NOMO-1 (cell line): ENCODE measurements around the gene APMAP.

Experiments used
- DNase-seq, 2 experiments: peaks; one replicate each; lab custom pipeline; 2025; ENCODE audit not compliant: unreplicated experiment in 2 of 2; lab: John Stamatoyannopoulos, UW

Gene APMAP, protein sequence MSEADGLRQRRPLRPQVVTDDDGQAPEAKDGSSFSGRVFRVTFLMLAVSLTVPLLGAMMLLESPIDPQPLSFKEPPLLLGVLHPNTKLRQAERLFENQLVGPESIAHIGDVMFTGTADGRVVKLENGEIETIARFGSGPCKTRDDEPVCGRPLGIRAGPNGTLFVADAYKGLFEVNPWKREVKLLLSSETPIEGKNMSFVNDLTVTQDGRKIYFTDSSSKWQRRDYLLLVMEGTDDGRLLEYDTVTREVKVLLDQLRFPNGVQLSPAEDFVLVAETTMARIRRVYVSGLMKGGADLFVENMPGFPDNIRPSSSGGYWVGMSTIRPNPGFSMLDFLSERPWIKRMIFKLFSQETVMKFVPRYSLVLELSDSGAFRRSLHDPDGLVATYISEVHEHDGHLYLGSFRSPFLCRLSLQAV

DNA sequence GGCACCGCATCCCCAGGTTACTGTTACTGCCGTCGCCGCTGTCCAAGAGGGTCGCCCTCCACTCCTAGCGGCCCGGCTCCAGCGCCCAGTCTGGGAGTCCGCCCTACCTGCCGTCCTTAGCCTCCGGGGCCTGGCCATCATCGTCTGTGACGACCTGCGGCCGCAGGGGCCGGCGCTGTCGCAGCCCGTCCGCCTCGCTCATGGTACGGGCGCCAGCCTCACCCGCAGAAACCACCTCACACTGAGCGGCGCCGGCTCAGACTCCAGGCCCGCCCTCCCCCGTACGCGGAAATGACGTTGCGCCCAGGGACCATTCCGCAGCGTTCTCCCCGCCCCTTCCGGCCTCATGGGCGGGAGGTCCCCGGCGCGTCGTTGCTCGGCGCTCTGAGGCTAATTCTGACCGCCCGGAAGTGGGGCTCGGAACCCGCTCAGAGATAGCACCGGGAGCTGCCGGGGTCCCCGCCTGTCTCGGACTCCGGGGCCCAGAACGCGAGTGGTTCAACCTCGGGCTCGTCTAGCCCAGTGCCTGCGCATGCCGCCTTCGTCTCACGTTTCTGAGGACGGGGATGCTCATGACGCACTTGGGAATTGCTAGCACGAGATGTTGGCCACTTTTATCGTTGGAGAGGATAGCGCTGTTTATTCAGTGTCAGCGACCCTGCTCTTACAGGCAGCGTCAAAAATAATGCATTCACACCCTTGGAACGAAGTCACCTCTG is at the start of gene APMAP:
APMAP (minus strand) TSS at position 265 of the 719 bp plus-strand sequence; CDS start at position 202, 63 bp downstream.
- peak; percentile 80 to 95 for DNase-seq

DNA sequence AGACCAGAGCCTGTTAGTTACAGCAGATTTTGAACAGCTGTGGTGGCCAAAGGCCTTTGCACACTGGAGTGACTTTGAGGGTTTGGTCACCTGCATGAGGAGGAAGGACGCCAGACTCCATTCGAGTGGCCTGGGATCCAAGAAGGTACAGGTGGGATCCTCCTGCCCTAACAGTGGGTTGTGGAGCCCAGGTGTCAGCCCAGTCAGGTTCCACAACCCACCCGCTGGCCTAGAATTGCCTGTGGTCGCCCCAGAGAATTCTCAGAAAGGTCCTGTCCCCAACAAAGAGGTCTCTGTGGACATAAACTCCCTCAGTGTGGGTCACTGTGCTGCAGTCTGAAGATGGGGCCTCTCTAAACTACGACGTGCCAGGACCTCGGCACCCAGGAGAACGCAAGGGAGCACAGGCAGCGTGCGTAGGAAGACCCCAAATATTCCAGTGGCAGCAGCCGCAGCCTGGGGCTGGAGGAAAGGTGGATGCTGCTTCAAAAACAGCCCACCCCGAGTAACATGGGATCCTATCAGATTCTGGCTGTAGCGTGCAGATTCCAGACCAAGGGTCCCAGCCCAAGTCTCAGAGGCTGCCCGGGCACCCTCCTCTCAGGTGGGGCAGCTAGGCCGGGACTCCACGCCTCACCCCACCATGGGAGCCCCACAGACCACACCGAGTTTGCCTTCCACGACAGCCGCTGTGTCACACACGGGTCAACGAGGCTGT is 49.4 kb upstream of the APMAP start:
- no peak for DNase-seq

DNA sequence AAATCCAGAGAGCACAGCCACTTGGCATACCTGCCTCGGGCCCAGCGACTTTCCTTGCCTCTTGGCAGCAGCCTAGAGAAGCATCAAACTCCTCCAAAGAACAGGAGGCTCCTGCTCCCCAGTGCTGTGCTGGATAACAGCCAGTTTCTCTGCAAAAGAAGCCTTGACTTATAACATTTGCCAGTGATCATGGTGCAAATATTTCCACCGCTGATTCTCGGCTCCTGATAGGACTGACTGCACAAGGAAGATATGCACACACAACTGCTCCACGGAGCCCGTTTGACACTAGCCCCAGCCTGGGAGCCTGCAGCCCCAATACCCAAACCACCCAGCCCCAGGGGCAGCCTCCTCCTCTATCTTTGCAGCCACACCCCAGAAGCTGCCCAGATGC is 47.9 kb upstream of the APMAP start:
- DNase-seq = no peak

DNA sequence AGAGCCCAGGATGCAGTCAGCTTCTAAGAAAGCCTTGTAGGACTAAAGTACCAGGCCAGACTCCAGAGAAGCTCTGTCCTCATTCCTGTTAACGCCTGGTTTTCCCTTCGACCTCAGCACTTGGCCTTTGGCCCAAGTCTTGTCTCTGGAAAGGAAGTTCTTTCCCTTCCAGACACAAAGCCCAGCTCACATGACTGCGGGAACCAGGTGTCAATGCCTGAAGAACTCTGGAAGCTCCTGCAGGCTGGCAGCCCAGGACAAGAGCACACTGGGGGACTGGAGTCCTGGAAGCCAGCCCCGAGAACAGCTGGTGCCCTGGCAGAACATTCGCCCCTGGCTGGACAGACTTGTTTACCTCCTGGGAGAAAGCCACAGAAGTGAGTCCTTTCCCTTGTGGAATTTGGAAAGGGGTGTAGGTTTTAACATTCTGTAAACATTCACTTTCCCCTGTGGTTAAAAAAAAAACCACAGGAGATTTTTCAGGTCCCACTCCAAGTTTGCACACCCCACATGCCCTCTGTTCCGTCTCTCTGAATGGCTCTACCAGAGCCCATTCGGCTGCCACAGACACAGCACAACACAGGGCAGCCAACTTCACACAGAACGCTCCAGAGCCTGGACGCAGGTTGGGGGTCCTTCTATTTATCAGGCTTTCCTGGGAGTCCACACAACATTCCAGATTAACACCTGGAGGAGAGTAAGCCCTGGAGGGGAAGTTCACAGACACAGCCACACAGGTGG is 47.3 kb upstream of the APMAP start:
- DNase-seq = no peak

DNA sequence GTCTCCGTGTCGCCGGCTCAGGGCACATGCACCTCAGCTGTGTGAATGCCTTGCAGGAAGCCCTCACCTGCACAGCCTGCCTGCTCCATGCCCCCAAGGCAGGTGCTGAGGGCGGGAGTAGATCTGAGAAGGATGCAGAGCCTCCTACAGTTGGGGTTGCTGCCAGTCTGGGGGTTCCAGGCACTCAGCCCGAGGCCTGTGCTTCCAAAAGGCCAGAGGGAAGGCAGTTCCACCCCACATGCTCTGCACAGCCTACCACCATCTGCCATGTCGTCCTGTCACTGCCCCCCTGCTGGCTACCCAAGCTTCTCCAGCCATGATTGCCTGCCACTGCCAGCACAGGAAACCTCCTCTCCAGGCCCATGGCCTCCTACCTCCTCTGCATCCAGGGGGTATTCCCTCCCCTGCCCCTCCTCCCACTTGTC is 46.1 kb upstream of the APMAP start:
- DNase-seq = no peak

DNA sequence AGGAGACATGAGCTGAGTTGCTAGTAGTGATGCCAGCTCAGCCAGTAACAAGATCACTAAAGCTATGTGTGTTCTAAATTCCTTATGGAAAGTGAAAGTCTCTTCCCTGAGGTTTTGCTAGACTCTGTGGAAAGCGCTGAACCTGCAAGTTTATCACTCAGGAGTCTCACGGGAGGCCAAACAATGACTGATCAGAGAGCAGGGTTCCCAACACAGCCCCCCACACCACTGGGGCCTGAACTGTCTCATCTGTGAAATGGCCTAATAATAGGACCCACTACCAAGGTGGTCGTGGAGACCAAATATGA is 45.5 kb upstream of the APMAP start:
- DNase-seq = no peak

DNA sequence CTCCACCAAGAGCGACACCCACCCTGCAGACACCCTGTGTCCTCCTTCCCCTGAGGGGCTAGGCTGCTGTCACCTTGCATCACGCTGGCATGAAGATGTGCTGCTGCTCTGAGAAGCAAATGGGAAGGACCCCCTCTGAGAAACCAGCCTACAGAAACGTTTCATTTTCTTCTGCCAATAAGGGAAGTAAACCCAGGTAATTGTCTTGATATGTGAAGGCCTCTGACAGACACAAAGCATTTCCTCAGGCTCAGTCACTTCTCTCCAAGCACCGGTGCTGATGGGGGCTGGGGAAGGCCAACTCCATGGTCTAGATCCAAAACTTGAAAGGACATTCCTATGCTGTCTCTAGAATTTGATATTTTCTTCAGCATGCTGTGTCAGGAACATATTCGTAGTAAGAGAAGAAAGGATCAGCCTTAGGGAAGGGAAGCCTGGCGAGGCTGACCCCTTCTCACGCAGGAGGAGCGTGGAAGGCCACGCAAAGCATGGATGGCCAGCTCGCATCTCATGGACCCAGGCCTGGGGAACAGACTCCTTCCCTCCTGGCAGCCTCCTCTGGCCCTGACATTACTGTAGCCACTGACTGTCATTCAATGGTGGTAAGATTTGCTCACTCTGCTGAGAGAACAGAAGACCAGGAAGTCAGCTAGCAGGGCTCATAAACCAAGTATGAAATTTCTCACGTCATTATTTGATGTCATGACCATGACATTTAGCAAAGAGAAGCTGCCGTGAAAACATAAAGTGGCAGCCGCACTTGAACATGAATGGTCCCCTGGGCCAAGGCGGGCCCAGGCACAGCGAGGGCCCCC is 44.9 kb upstream of the APMAP start:
- DNase-seq = peak in 1 of 2 experiments; percentile 1

DNA sequence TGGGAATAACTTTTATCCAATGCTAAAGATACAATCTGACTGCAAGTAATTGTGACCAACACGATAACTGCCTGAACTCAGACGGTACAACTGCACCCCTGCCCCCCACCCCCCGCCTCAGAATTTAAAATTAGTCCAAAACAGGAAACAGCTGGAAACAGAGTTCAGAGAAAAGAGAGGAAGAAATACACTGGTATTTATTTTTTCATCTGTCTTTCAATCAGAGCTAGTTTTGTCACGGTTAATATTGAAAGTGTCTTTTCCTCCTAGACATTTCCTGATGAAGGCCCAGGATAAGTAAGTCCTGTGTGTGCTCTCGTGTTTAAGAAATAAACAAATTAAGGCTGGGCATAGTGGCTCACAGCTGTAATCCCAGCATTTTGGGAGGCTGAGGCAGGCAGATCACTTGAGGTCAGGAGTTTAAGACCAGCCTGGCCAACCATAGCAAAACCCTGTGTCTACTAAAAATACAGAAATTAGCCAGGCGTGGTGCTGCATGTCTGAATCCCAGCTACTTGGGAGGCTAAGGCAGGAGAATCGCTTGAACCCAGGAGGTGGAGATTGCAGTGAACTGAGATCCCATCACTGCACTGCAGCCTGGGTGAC is 43.9 kb upstream of the APMAP start:
- DNase-seq = no peak

DNA sequence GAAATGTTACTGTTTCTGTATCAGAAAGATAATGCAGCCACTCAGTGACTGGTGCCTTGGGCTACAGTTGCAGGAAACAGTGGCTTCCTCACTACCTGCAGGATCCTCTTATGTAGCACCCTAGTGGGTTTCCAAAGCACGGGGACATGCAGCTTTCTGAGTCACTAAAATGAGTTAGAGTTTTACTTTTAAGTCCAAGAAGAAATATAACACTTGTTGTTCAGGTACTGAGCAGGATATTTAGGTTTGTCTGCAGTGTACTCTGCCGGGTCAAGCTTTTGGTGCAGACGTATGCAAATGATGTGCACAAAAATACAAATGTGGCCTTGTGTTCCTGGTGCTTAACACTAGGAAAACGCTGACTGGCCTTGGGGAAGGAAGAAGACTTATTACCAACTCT is 43.4 kb upstream of the APMAP start:
- no peak for DNase-seq

DNA sequence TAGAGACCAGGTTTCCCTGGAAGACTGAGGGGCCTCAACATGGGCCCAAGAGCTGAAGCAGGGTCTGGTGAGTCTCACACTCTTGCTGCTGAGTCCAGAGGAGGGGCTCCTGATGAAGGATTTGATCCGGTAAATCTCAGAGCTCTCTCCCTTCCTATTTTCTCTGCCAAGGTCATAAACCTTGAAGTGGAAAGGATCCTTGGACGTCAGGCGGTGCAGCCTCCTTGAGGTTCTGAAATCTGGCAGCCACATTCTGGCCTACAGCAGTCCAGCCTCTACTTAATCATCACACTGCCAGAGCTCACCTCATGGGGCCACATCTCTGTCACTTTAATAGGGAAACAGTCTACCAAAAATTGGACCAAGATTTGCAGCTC is 41.4 kb upstream of the APMAP start:
- DNase-seq = no peak

DNA sequence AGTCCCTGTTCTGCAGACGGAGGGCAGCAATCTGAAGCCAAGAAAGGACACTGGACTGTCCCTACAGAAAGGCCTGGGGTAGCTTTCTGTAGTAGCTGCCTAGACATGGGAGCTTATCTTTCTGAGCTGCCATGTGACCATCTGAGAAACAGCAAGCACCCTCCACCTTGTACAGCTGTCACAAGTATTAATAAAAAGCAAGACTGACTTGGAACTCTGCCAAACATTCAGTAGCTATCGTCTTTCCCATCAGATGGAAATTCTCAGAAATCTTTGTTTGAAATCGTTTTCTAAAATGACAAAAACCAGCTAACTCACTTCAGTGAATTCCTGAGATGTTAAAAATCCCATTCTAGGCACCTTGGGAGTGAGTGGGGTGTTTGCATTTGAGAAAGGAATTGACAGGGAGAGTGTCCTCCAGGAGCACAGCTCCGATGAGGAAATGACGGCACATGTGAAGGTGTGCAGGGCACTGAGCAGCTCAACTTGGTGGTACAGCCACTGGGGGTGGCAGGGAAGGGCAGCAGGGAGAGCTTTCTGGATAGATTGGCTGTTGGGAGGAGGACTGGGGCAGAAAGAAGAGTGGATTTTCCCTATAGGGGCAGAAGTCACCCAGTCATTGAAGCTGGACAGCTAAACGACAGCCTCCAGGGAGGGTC is 40.8 kb upstream of the APMAP start:
- DNase-seq = no peak

DNA sequence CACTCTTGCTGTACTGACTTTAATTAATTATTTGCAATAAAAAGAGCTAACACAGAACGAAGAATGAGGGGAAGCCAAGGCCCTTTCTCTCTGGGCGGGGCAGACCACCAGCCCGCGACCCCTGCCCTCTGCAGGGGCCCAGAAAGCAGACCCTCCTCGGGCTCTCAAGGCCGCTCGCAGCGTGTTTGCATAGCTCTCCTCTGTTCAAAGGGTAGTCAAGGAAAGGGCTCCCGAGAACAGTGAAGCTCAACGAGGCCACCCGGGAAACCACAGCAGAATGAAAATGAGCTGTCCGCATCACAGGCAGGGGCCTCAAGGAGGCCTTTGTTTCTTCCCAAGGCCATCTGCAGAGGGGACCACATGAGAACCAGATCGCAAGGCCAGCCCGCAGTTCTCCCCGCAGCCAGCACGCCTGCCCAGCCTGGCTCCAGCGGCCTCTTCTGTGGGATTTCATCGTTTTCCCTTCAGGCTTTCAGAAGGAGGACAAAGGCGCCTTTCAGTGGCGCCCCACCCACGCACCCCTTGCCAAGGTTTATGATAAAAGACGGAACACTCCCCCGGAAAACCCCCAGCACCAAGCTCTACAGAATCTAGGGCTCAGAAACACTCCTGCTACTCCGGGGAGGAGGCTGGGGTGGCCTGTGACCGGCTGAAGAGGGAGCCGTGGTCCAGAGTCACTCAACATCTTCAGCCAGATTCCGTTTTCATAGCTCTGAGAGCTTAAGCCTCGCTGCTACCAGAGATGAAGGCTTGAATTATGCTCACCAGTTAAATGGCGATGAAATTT is 40.1 kb upstream of the APMAP start:
- DNase-seq = no peak

DNA sequence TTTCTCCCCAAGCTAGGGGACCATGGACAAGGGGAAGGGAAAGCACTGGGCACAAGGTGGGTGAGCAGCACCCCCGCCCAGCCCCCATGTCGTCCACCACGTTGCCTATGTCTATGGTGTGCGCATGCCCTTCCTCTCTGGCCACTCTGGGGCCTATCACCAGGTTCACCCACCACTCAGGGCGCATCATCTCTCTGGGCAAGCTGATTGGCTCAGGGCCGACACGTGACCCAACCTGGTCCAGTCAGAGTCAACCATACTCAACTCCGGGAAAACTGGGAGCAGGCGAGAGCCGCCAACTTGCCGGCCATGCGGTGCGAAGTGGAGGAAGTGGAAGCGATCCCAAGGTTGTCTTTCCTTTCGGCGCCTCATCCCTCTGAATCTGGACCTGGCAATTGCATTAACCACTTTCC is 39.5 kb upstream of the APMAP start:
- no peak for DNase-seq

DNA sequence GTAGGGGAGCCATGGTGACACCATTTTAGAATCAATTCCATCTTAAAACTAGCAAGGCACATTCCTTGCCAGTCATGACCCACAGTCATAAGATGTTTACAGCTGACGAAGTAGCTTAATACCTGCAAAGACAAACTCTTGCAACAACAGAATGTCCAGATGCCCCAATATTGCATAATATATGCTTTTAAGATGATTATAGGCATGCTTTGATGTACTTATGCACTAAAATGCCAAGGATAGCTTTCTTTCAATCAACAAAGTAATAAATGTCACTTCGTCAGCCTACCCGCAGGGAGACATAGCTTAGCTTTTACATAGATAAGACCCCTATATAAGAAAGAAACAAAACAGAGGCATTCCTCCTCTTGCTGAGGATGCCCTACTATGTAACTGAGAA is 38.7 kb upstream of the APMAP start:
- no peak for DNase-seq

DNA sequence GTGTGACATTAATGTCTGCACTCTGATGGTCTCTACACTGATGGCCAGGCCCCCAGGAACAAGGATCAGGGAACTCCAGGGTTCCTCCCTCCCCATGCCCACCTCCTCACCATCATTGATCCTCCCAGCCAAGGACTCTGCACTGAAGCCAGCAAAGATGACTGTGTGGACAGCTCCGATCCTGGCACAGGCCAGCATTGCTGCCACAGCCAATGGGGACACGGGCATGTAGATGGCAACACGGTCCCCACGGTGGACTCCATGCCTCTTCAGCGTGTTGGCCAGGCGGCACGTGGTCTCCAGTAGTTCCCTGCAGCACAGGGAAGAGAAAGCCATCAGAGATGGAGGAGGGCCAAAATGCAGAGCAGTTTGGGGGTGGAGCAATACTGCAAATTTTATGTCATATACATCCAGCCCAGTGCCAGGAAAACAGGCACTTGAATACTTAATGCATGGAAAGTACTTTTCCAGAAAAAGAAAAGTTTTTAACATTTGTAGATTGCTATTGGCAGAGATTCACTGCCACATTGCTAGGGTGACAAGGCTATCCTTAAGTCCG is 38.2 kb upstream of the APMAP start:
- no peak for DNase-seq

DNA sequence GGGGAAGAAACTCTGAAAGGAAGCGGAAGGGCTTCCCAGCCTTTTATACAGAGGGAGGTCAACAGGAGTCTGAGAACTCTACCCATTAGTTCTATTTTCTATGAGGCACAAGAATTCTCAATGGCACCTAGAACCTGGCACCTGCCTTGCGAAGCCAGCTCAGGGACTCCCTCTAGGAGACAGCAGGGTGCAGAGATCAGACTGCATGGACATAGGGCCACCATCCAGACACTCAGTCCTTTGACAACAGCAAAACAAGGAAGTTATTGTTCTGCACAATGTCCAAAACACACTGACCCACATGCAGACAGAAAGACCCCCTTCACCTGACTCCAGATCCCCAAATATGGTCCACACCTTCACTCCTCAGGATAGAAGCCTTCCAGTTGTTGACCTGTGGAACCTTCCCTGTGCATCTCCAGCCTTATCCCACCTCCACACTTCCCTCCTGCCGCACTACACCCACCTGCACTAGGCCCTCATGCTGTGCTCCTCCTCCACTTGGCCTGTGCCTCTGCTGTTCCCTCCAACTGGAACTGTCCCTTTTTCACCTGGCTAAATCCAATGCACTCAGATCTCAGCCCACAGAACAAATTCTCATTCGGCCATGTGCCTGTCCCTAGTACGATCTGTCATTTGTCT is 37.6 kb upstream of the APMAP start:
- DNase-seq = no peak

DNA sequence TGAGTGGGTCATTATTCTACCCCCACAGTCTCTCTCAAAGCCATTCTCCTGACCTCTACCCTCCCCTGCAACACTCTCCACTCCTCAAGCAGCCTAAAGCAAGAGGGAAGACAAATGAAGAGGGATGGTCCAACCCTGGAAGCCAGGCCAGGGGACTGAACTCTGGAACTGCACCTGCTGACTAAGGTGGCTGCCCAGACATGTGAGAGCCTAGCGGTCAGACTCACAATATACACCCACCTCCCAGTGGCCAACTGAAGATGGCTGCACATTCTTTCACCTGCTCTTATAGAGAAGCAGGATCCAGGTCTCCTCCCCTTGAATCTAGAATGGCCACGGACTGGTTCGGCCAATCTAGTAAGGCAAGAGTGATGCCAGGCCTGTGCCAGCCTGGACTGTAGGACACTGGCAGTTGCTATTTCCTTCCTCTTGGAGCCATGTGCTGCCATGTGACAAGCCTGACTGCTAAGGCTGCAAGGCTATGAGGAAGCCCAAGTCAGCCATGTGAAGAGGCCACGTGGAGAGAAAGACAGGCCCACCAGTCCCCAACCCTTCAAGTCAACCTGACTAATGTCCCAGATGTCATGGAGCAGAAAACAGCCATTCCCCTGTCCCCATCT is 33.5 kb upstream of the APMAP start:
- DNase-seq = no peak
